ENCODE data around the gene ARL1. TPM values are rescaled to one million over a fixed set of nuclear protein-coding genes. Genes with fewer than 3 reads are reported as not detected.

The ARL1 gene
- total and polyA plus RNA-seq, 2 of the 8 experiments (the other 6 are each of a cell fraction or from before 2014, with no cell fraction given), result 28.9 to 75.2 TPM

DNA sequence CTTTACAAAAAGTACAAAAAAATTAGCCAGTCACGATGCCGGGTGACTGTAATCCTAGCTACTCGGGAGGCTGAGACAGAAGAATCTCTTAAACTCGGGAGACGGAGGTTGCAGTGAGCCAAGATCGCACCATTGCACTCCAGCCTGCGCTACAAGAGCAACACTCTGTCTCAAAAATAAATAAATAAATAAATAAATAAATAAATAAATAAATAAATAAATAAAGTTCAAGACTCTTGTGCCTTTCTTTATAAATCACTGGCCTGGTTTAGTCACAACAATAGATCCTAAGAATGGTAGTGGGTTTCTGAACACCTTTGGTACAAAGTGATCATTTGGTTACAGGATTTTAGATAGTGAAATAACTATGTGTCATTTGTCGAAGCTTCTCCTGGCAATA lies 46.1 kb downstream of the ARL1 start:
- no peak overlapping the region for H3K9ac ChIP-seq (replicated peaks in 1 of 4; ENCODE audit: extremely low read depth in 1 of 4, low read depth in 3 of 4, low read length in 3 of 4)
- H3K4me1 ChIP-seq (replicated peaks in 1 of 4; ENCODE audit: control insufficient read depth in 3 of 4, insufficient read depth in 4 of 4, low read length in 3 of 4), result no peaks in the 10 kb centered on the region
- H2BK12ac ChIP-seq (ENCODE audit: low read depth, low read length), result no peak overlapping the region
- no peak overlapping the region for H4K5ac ChIP-seq (ENCODE audit: insufficient read length, low read depth, low read length)
- no peaks in the 10 kb centered on the region for H3K27me3 ChIP-seq (replicated peaks in 1 of 4; ENCODE audit: control insufficient read depth in 3 of 4, extremely low read depth in 1 of 4, insufficient read depth in 3 of 4, low read length in 3 of 4)
- H3K4me3 ChIP-seq (ENCODE audit: extremely low read depth in 1 of 4, insufficient read depth in 2 of 4, low read depth in 3 of 4, low read length in 4 of 4), result no peak overlapping the region
- no peaks in the 10 kb centered on the region for H3K23me2 ChIP-seq (ENCODE audit: low read depth, low read length)
- DNase-seq (ENCODE audit: low read depth in 1 of 2, low spot score in 2 of 2), result no peak
- no peak overlapping the region for H3K4ac ChIP-seq (replicated peaks; ENCODE audit: insufficient read length, low read depth, low read length)
- H2BK20ac ChIP-seq (ENCODE audit: low read length), result no peak overlapping the region
- POLR2A ChIA-PET (ENCODE audit: partially characterized antibody), result interaction anchor here (1.3 kb wide), 1 partner anchor 10 kb away, joined by 3 read pairs; no protein-coding TSS in a partner anchor
- no peaks in the 10 kb centered on the region for H3K79me2 ChIP-seq (ENCODE audit: control insufficient read depth in 1 of 2, insufficient read depth in 2 of 2, low read length in 2 of 2)
- H2BK120ac ChIP-seq (replicated peaks; ENCODE audit: low read depth, low read length), result no peak overlapping the region
- H3K56ac ChIP-seq (replicated peaks; ENCODE audit: insufficient read length, low read depth, low read length), result no peak overlapping the region
- no peak overlapping the region for H4K91ac ChIP-seq (replicated peaks; ENCODE audit: insufficient read length, low read length)
- FAIRE-seq, result no peak
- no peak overlapping the region for H3K23ac ChIP-seq (ENCODE audit: insufficient read length)
- no peak overlapping the region for H3K27ac ChIP-seq (ENCODE audit: low read depth, low read length)
- CTCF ChIA-PET (ENCODE audit: partially characterized antibody), result interaction anchor here (0.7 to 4.9 kb wide), 2 partner anchors 38 to 141 kb away, joined by 3 to 24 read pairs; no protein-coding TSS in a partner anchor
- H2AK5ac ChIP-seq (ENCODE audit: low read depth, low read length), result no peak overlapping the region
- no peak overlapping the region for H4K8ac ChIP-seq (ENCODE audit: extremely low read depth, insufficient read depth, low read length)
- H3K18ac ChIP-seq (ENCODE audit: extremely low read depth, low read length), result no peak overlapping the region
- WGBS, 2 experiments (ENCODE audit: extremely low coverage in 1 of 2, insufficient coverage in 1 of 2, insufficient read length in 1 of 2, insufficient replicate concordance in 2 of 2, low coverage in 1 of 2, low lambda C conversion rate in 2 of 2, missing lambda C conversion rate in 1 of 2), result 97% methylated on average over 8 of the region's 8 CpGs; no CpG with 5 or more reads in 1 of the 2 experiments
- no peak overlapping the region for H2AFZ ChIP-seq (ENCODE audit: low read length)
- no peak overlapping the region for H2BK5ac ChIP-seq (ENCODE audit: low read depth, low read length)
- no peaks in the 10 kb centered on the region for H3K79me1 ChIP-seq (ENCODE audit: low read depth, low read length)
- H3K14ac ChIP-seq (ENCODE audit: insufficient read length), result no peak overlapping the region
- H3K4me2 ChIP-seq (ENCODE audit: insufficient read depth in 1 of 2, low read depth in 2 of 2, low read length in 2 of 2), result no peak overlapping the region
- peaks cover 0 to 1% of the 10 kb centered on the region in 2 experiments for H4K20me1 ChIP-seq (replicated peaks in 1 of 2; ENCODE audit: control insufficient read depth in 1 of 2, insufficient read depth in 2 of 2, low read length in 2 of 2)
- H3K9me3 ChIP-seq (ENCODE audit: insufficient read depth in 2 of 2, low read depth in 1 of 2, low read length in 1 of 2), result no peaks in the 10 kb centered on the region
- peaks cover 0 to 66% (median 41%) of the 10 kb centered on the region in 4 experiments; a peak in 6 of 8 replicates for H3K36me3 ChIP-seq (ENCODE audit: control insufficient read depth in 2 of 4, insufficient read depth in 4 of 4, low read length in 3 of 4)
- H2BK15ac ChIP-seq (ENCODE audit: low read length), result no peak overlapping the region
- no peak for TF ChIP-seq SRF (IDR thresholded peaks at IDR 0.05; ENCODE audit: low read depth, low read length)
- TF ChIP-seq CTBP2 (IDR thresholded peaks at IDR 0.05; ENCODE audit: borderline replicate concordance, insufficient read depth, insufficient read length, low read length), result no peak
- no peak for TF ChIP-seq BCL11A (IDR thresholded peaks at IDR 0.05; ENCODE audit: low read depth in 2 of 2, low read length in 2 of 2)
- TF ChIP-seq ZNF274 (IDR thresholded peaks at IDR 0.05; ENCODE audit: borderline replicate concordance, extremely low read depth, low read length), result no peak
- no peak for TF ChIP-seq TAF1 (IDR thresholded peaks at IDR 0.05; ENCODE audit: low read depth, low read length)
- TF ChIP-seq, protein P1, sequence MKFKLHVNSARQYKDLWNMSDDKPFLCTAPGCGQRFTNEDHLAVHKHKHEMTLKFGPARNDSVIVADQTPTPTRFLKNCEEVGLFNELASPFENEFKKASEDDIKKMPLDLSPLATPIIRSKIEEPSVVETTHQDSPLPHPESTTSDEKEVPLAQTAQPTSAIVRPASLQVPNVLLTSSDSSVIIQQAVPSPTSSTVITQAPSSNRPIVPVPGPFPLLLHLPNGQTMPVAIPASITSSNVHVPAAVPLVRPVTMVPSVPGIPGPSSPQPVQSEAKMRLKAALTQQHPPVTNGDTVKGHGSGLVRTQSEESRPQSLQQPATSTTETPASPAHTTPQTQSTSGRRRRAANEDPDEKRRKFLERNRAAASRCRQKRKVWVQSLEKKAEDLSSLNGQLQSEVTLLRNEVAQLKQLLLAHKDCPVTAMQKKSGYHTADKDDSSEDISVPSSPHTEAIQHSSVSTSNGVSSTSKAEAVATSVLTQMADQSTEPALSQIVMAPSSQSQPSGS (IDR thresholded peaks at IDR 0.05; ENCODE audit: low read length), result no peak
- no peak for TF ChIP-seq SP4 (IDR thresholded peaks at IDR 0.05; ENCODE audit: low read length)
- TF ChIP-seq TAF7 (optimal IDR thresholded peaks at IDR 0.05; ENCODE audit: borderline replicate concordance, low read depth, low read length), result no peak
- TF ChIP-seq POLR2AphosphoS5 (IDR thresholded peaks at IDR 0.05; ENCODE audit: low read depth, low read length), result no peak
- TF ChIP-seq SIN3A (conservative IDR thresholded peaks at IDR 0.05 in 1 of 2, IDR thresholded peaks at IDR 0.05 in 1 of 2; ENCODE audit: low read depth in 1 of 2, low read length in 2 of 2), result no peak
- no peak for TF ChIP-seq TBP (IDR thresholded peaks at IDR 0.05; ENCODE audit: low read depth, low read length)
- no peak for TF ChIP-seq SAP30 (IDR thresholded peaks at IDR 0.05; ENCODE audit: insufficient read depth, insufficient replicate concordance, low read length)
